GM12892 (cell line): ENCODE data around the gene CLEC2D.
"Not testable (repeated sequence)": the region's sequence is repeated elsewhere in the genome, so short reads cannot be mapped to it uniquely, and the experiment has no call there.

Source experiments
- DNase-seq: peaks from one replicate; pipeline ENCODE4 v3.0.0; 2011; ENCODE audit not compliant: insufficient read length
- FAIRE-seq: peaks from 2 replicates; lab custom pipeline; 2011; peaks lifted over from hg19 to GRCh38; lab: Jason Lieb, UNC
- POLR2A ChIP-seq: IDR thresholded peaks from 2 replicates; pipeline ENCODE4 v1.6.1; 2011; ENCODE audit warnings: low read depth, low read length, control low read depth
- POLR2AphosphoS5 ChIP-seq: IDR thresholded peaks from 2 replicates; pipeline ENCODE4 v1.6.1; 2011; ENCODE audit warnings: low read depth, low read length, control low read depth
- TAF1 ChIP-seq: IDR thresholded peaks from 2 replicates; pipeline ENCODE4 v1.6.1; 2011; ENCODE audit warnings: low read depth, mild to moderate bottlenecking, control low read depth, low read length, borderline replicate concordance

CLEC2D gene

DNA sequence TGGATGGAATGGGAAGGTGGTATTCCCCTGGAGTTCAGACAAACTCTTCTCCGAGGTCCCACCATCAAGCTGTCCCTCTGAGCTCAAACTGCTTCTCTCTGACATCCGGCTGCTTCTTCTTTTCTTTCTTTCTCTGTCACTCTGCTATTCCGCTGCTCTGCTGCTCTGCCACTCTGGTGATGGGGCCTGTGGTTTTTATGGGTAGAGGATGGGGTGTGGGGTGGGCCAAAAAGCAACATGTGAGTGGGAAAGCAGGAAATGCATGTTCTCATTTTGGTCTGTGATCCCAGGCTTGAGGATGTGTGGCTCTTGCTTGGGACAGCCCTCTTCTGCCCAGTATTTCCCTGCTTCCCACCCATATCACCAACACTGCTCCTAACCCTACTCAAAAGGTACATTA lies 32.7 kb downstream of the CLEC2D start:
- peak; percentile 92 for FAIRE-seq
- no peak for TF ChIP-seq POLR2A
- no peak for TF ChIP-seq TAF1
- no peak for TF ChIP-seq POLR2AphosphoS5
- DNase-seq: no peak

- not testable (repeated sequence) for DNase-seq, FAIRE-seq
Observed at GRCh38 chr12:9704561-9704960, 35.0 kb downstream of the CLEC2D start.

- FAIRE-seq: peak; percentile 65
- DNase-seq: no peak
- TF ChIP-seq POLR2AphosphoS5 (no peak), POLR2A (no peak), TAF1 (no peak)
Observed at GRCh38 chr12:9706086-9706685, 36.7 kb downstream of the CLEC2D start.

GRCh38 chr12:9707356-9707755 lies 37.8 kb downstream of the CLEC2D start:
- no peak for TF ChIP-seq POLR2AphosphoS5
- no peak for TF ChIP-seq POLR2A
- TF ChIP-seq TAF1: no peak
- FAIRE-seq: peak; percentile 44
- no peak for DNase-seq

- FAIRE-seq (peak; percentile 93), DNase-seq (no peak)
- TF ChIP-seq POLR2A: no peak
- no peak for TF ChIP-seq TAF1
- no peak for TF ChIP-seq POLR2AphosphoS5
Observed at GRCh38 chr12:9707864-9708808, 38.6 kb downstream of the CLEC2D start.

DNA sequence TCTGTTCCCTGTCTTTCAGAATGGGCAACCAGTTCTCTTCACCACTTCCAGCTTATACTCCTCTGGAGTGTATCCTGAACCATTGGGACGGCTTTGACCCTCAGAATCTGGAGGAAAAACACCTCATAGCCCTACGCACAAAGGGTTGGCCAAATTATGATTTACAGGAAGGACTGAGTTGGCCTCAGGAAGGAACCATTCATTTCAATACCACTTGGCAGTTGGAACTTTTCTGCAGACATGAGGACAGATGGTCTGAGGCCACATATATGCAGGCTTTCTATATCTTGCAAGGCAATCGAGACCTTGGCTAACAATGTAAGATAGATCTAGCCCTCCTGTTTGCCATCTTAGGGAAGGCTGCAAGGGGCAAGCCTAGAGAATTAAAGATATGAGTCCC lies 39.3 kb downstream of the CLEC2D start:
- no peak for TF ChIP-seq TAF1
- no peak for TF ChIP-seq POLR2AphosphoS5
- no peak for TF ChIP-seq POLR2A
- DNase-seq (no peak), FAIRE-seq (peak; percentile 17)

DNA sequence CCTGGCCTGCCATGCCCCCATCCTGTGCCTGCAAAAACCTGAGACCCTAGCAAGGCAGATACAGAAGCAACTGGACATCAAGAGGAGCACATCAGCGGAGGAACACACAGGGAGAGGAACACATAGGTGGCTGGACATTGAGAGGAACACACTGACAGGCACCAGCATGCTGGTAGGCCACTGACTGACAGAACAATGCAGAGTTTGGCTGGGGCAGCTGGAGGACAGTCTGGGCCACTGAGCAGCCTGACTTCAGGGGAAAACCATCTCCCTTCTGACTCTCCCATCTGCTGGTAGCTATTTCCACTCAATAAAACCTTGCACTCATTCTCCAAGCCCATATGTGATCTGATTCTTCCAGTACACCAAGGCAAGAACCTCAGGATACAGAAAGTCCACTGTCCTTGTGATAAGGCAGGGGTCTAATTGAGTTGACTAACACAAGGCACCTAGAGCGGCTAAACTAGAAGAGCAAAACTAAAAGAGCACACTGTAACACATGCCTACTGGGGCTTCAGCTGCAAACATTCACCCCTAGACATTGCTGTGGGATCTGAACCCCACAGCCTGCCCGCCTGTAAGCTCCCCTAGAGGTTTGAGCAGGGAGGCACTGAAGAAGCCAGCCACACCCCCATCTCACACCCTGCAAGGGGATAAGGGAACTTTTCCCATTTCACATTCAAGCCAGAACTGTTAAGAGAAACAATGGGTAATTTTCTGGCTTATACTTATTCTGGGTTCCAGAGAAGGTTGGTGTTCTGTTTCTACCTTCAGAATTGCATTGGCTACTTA lies 41.3 kb downstream of the CLEC2D start:
- DNase-seq: no peak
- no peak for TF ChIP-seq TAF1
- no peak for TF ChIP-seq POLR2AphosphoS5
- no peak for TF ChIP-seq POLR2A
- peak; percentile 30 for FAIRE-seq

DNA sequence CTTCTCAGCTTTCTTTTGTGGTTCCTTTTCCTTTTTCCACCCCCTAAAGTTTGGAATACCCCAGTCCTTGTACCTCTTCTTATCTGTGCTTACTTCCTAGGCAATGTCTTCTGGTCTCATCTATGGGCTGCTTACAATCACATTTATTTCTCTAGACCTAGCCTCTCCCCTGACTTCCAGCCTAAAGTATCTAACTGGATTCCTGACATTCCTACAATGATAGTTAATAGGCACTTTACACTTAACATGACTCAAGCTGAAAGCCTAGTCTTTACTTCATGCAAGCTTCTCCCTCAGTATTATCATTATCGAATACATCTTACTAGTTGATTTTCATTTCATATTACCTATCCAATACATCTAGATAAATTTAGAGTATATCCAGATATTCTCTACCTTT lies 42.2 kb downstream of the CLEC2D start:
- FAIRE-seq (peak; percentile 21), DNase-seq (no peak)
- TF ChIP-seq POLR2AphosphoS5: no peak
- no peak for TF ChIP-seq TAF1
- no peak for TF ChIP-seq POLR2A

GRCh38 chr12:9713032-9713558 lies 43.6 kb downstream of the CLEC2D start:
- FAIRE-seq: peak; percentile 94
- DNase-seq: not testable (repeated sequence)

DNA sequence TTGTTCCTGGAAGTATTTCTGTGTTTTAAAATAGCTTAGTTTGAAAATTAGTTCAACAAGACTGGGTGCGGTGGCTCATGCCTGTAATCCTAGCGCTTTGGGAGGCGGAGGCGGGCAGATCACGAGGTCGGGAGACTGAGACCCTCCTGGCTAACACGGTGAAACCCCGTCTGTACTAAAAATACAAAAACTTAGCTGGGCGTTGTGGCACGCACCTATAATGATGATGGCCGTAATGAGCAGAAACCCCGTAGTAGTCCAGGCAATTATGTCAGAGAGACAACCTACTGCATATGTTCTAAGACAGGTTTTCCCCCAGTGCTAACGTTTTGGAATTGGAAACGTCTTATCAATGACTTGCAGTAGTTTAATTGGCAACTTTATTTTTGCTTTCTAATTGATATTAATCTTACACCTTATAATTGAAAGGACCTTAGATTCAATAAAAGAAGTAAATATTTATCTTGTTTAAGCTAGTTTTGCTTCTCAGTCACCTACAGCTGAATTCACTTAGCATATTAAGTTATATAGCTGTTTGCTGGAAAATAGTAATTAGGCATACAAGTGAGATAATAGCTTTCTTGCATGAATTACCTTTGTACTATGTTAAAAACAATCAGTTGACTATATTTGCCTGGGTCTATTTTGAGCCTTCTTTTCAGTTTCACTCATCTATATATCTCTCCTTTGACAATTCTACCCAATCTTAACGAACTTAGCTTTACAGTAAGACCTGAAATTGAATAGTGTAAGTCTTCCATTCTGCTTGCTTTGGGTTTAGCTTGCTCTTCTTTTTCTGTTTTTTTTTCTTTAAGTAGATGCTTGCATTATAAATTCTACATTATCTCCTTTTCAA lies 47.8 kb downstream of the CLEC2D start:
- TF ChIP-seq POLR2AphosphoS5: no peak
- TF ChIP-seq POLR2A: peak; percentile 26; the same call in 1 of the 2 replicates
- no peak for DNase-seq
- peak; percentile 73 for FAIRE-seq

DNA sequence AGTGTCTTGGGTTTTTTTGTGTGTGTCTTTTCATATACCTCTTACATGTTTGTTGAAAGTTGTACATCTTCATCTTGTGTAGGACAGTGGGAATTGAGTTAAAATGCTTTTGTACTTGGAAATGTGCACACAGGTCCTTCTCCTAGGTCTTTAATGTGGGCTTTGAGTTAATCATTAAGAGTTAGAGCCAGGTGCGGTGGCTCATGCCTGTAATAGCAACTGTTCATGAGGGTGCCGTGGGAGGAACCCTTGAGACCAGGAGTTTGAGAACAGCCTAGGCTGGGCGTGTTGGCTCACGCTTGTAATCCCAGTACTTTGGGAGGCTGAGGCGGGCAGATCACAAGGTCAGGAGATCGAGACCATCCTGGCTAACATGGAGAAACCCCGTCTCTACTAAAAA lies 49.5 kb downstream of the CLEC2D start:
- TF ChIP-seq TAF1 (no peak), POLR2AphosphoS5 (no peak; the same call in 1 of the 2 replicates), POLR2A (0 out of 2 replicates have a peak, but pooled peaks have one; percentile 3)
- DNase-seq: no peak
- no peak for FAIRE-seq
